Astrocyte (in vitro differentiated cells and primary cell): ENCODE measurements around the gene ARMH1. TPM values are rescaled to one million over a fixed set of nuclear protein-coding genes. Genes with fewer than 3 reads are reported as not detected.

ENCODE experiments used
- DNase-seq: peaks from one replicate; pipeline ENCODE4 v3.0.0-alpha.2; 2010; ENCODE audit warnings: low read depth
- FAIRE-seq: peaks from 2 replicates; lab custom pipeline; 2011; peaks lifted over from hg19 to GRCh38; lab: Jason Lieb, UNC
- H2AFZ ChIP-seq: 2 replicates; pipeline ENCODE4 v1.6.0; 2012; ENCODE audit warnings: low read depth, low read length, inconsistent platforms
- H3K27ac ChIP-seq: 2 replicates; pipeline ENCODE4 v1.5.1; 2011; ENCODE audit warnings: low read depth, low read length, inconsistent platforms
- H3K27me3 ChIP-seq: 2 replicates; pipeline ENCODE4 v1.6.0; 2011; ENCODE audit warnings: low read length, inconsistent platforms; ENCODE audit not compliant: insufficient read depth
- H3K36me3 ChIP-seq: 2 replicates; pipeline ENCODE4 v1.5.1; 2011; ENCODE audit warnings: low read length, inconsistent platforms; ENCODE audit not compliant: insufficient read depth
- H3K4me1 ChIP-seq: 2 replicates; pipeline ENCODE4 v1.5.1; 2011; ENCODE audit warnings: low read length, inconsistent platforms; ENCODE audit not compliant: insufficient read depth
- H3K4me2 ChIP-seq: 2 replicates; pipeline ENCODE4 v1.6.0; 2012; ENCODE audit warnings: low read length, inconsistent platforms
- H3K4me3 ChIP-seq: 2 replicates; pipeline ENCODE4 v1.5.1; 2011; ENCODE audit warnings: low read depth, mild to moderate bottlenecking, low read length, inconsistent platforms; ENCODE audit not compliant: insufficient read depth
- H3K79me2 ChIP-seq: 2 replicates; pipeline ENCODE4 v1.6.0; 2012; ENCODE audit warnings: mild to moderate bottlenecking, low read length, inconsistent platforms; ENCODE audit not compliant: insufficient read depth
- H3K9ac ChIP-seq: 2 replicates; pipeline ENCODE4 v1.6.0; 2012; ENCODE audit warnings: mild to moderate bottlenecking, low read length, inconsistent platforms
- H3K9me3 ChIP-seq: 2 replicates; pipeline ENCODE4 v1.5.1; 2012; ENCODE audit warnings: low read depth, mild to moderate bottlenecking, low read length, inconsistent platforms; ENCODE audit not compliant: insufficient read depth
- H4K20me1 ChIP-seq: 2 replicates; pipeline ENCODE4 v1.6.0; 2012; ENCODE audit warnings: low read length, inconsistent platforms; ENCODE audit not compliant: insufficient read depth
- H3K27ac Mint-ChIP-seq: one replicate; pipeline ENCODE4 v1.8.0; 2021; ENCODE audit warnings: mild to moderate bottlenecking, mixed read lengths; ENCODE audit not compliant: unreplicated experiment
- H3K27me3 Mint-ChIP-seq: one replicate; pipeline ENCODE4 v1.8.0; 2021; ENCODE audit warnings: low read depth, mixed read lengths; ENCODE audit not compliant: unreplicated experiment
- H3K36me3 Mint-ChIP-seq: one replicate; pipeline ENCODE4 v1.8.0; 2021; ENCODE audit warnings: low read depth, mixed read lengths; ENCODE audit not compliant: unreplicated experiment
- H3K4me1 Mint-ChIP-seq: one replicate; pipeline ENCODE4 v1.8.0; 2021; ENCODE audit warnings: low read depth, mixed read lengths; ENCODE audit not compliant: unreplicated experiment
- H3K4me3 Mint-ChIP-seq: one replicate; pipeline ENCODE4 v1.8.0; 2021; ENCODE audit warnings: mild to moderate bottlenecking, moderate library complexity, mixed read lengths; ENCODE audit not compliant: unreplicated experiment
- H3K9me3 Mint-ChIP-seq: one replicate; pipeline ENCODE4 v1.8.0; 2021; ENCODE audit warnings: mild to moderate bottlenecking, mixed read lengths; ENCODE audit not compliant: unreplicated experiment
- CTCF ChIP-seq: IDR thresholded peaks from 2 replicates; pipeline ENCODE4 v1.5.1; 2011; ENCODE audit warnings: low read depth, mild to moderate bottlenecking, inconsistent platforms, low read length, moderate library complexity; ENCODE audit not compliant: insufficient read depth
- EZH2 ChIP-seq: IDR thresholded peaks from 2 replicates; pipeline ENCODE4 v1.6.1; 2012; ENCODE audit warnings: mild to moderate bottlenecking, low read length, inconsistent platforms; ENCODE audit not compliant: insufficient read depth
- total RNA-seq: library from RNA; stranded (reverse); gene quantifications from 2 replicates; pipeline ENCODE4 v1.2.1, GENCODE V29; 2021

Gene ARMH1
- total RNA-seq, 1 donor from 2014 or later: 2.5 TPM

DNA sequence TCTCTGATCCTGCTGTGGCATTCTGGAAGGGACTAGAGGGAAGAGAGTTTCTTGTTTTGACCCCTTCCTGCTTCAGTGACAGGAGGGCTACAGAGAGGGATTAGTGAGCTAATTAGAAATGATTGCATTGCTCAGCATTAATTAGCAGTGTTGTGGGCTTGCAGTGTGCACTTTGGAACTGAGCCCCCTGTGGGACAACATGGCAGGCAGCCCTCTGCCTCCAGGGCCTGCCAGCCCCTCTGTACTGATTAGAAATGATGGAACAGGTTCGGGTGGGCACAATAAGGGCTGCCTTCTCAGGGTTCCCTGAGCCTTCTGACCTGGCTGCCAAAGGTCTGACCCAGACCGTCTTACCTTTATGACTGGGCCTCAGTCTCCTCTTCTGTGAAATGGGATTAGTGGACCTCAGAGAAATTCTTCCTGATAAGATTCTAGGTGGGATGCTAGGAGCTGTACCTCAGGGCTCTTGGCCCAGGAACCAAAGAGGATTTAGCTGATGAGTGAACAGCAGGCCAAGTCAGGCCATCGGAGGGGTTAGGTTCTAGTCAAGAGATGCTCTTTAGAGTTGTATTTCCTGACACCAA is 39.8 kb upstream of the ARMH1 start:
- DNase-seq: no peak
- Histone ChIP-seq H3K27me3 (no peaks in the 10 kb centered on the region), H3K4me1 (peaks cover 18% of the 10 kb centered on the region), H3K27ac (no peak overlapping the region), H3K79me2 (peaks cover 36% of the 10 kb centered on the region), H3K9me3 (no peaks in the 10 kb centered on the region), H3K9ac (no peak overlapping the region), H3K36me3 (peaks cover 22% of the 10 kb centered on the region), H3K4me2 (no peak overlapping the region), H2AFZ (no peak overlapping the region), H4K20me1 (peaks cover 27% of the 10 kb centered on the region), H3K4me3 (no peak overlapping the region)
- Mint-ChIP-seq H3K36me3 (peaks cover 12% of the 10 kb centered on the region), H3K4me3 (no peak overlapping the region), H3K4me1 (peaks cover 5% of the 10 kb centered on the region), H3K27me3 (no peaks in the 10 kb centered on the region), H3K27ac (no peak overlapping the region), H3K9me3 (no peaks in the 10 kb centered on the region)
- no peak for TF ChIP-seq EZH2
- no peak for TF ChIP-seq CTCF
- no peak for FAIRE-seq

- no peak overlapping the region for H3K4me3 ChIP-seq
- Mint-ChIP-seq H3K27ac (no peak overlapping the region), H3K9me3 (no peaks in the 10 kb centered on the region), H3K4me1 (peaks cover 5% of the 10 kb centered on the region), H3K27me3 (no peaks in the 10 kb centered on the region), H3K4me3 (no peak overlapping the region), H3K36me3 (peaks cover 12% of the 10 kb centered on the region)
- peaks cover 27% of the 10 kb centered on the region for H4K20me1 ChIP-seq
- no peaks in the 10 kb centered on the region for H3K27me3 ChIP-seq
- peaks cover 17% of the 10 kb centered on the region for H3K4me1 ChIP-seq
- H3K27ac ChIP-seq: no peak overlapping the region
- H3K9ac ChIP-seq: no peak overlapping the region
- no peaks in the 10 kb centered on the region for H3K9me3 ChIP-seq
- no peak for DNase-seq
- H3K79me2 ChIP-seq: peaks cover 36% of the 10 kb centered on the region
- no peak for FAIRE-seq
- H3K4me2 ChIP-seq: no peak overlapping the region
- no peak overlapping the region for H2AFZ ChIP-seq
- H3K36me3 ChIP-seq: peaks cover 22% of the 10 kb centered on the region
- TF ChIP-seq EZH2 (no peak), CTCF (no peak)
Observed at GRCh38 chr1:44635439-44635838, 39.1 kb upstream of the ARMH1 start.

DNA sequence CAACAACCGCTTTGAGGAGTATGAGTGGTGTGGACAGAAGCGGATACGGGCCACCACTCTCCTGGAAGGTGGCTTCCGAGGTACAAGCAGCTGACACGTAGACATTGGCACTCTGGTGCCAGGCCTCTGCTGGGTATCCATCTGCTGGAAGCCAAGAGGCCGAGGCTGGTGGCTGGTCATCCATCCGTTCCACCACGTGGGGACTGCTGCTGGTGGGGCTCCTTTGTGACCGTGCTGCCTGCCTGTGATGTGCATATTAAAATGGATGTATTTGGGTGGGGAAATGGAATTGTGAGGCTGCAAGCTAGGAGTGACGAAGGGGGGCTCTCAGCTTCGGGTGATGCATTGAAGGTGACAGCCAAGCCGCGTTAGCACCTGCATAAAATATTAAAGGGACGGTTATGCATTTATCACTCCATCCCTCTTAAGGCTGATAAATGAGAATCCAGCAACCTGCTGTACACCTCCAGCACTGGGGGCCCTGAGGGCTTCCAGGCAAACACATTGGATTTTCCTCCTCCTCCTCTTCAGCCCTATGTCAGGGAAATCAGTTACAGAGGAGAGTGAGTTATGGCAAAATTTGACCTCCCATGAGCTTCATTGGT is 38.3 kb upstream of the ARMH1 start:
- Mint-ChIP-seq H3K4me1 (peaks cover under 1% of the 10 kb centered on the region), H3K4me3 (no peak overlapping the region), H3K27ac (no peak overlapping the region), H3K36me3 (peaks cover 16% of the 10 kb centered on the region), H3K27me3 (no peaks in the 10 kb centered on the region), H3K9me3 (no peaks in the 10 kb centered on the region)
- Histone ChIP-seq H3K27me3 (no peaks in the 10 kb centered on the region), H3K4me1 (peaks cover 16% of the 10 kb centered on the region), H3K4me2 (no peak overlapping the region), H3K4me3 (no peak overlapping the region), H3K27ac (no peak overlapping the region), H3K9me3 (no peaks in the 10 kb centered on the region), H3K9ac (no peak overlapping the region), H2AFZ (no peak overlapping the region), H3K79me2 (peaks cover 36% of the 10 kb centered on the region), H3K36me3 (peaks cover 25% of the 10 kb centered on the region), H4K20me1 (peaks cover 31% of the 10 kb centered on the region)
- TF ChIP-seq EZH2 (no peak), CTCF (no peak)
- FAIRE-seq (no peak), DNase-seq (no peak)
